H1 (cell line): ENCODE measurements around the gene DIRAS2. TPM values are rescaled to one million over a fixed set of nuclear protein-coding genes. Genes with fewer than 3 reads are reported as not detected.

Experiments used
- EP300 ChIP-seq, 2 experiments: IDR thresholded peaks; 1 replicate in 1 of 2; 2 replicates in 1 of 2; pipeline ENCODE4 v1.6.1; 2011 to 2012; ENCODE audit warnings: low read depth in 2 of 2, low read length in 2 of 2, mild to moderate bottlenecking in 2 of 2, borderline replicate concordance in 1 of 2, inconsistent platforms in 1 of 2, moderate library complexity in 1 of 2
- POLR2A ChIP-seq, 2 experiments: IDR thresholded peaks; 1 replicate in 1 of 2; 2 replicates in 1 of 2; pipeline ENCODE4 v1.6.1; 2011; ENCODE audit warnings: low read depth in 2 of 2, low read length in 2 of 2, mild to moderate bottlenecking in 2 of 2; ENCODE audit errors: control extremely low read depth in 1 of 2
- polyA plus RNA-seq, 7 experiments: library from polyadenylated mRNA; depleted of rRNA in 3 of 7; stranded (reverse) in 5 of 7; unstranded in 2 of 7; fragments of >200 nt in 5 of 7; fragments of 200-250 nt in 2 of 7; gene quantifications; 1 replicate in 5 of 7; 2 replicates in 1 of 7; 4 replicates in 1 of 7; pipeline versions ENCODE4 v1.2.1 to v1.2.3, GENCODE V29; 2011 to 2013; ENCODE audit warnings: missing spikeins in 2 of 7, mixed read lengths in 2 of 7
- total RNA-seq: library from RNA; stranded (reverse); fragmentation: NEBNext Ultra II Directional; extraction: Animal tissue kit (Norgen Biotek cat#: 25700); gene quantifications from 2 replicates; pipeline ENCODE4 v1.2.1, GENCODE V29; 2021

Gene DIRAS2
- total and polyA plus RNA-seq, 2 of the 8 experiments (the other 6 are each of a cell fraction or from before 2014, with no cell fraction given): 0.06 to 0.15 TPM

- TF ChIP-seq EP300 (IDR thresholded peaks at IDR 0.05; ENCODE audit: borderline replicate concordance in 1 of 2, low read depth in 2 of 2, low read length in 2 of 2) (no peak), POLR2A (IDR thresholded peaks at IDR 0.05; ENCODE audit: control extremely low read depth in 1 of 2, low read depth in 2 of 2, low read length in 2 of 2) (no peak)
Measured at GRCh38 chr9:90684106-90684505, 41.5 kb upstream of the DIRAS2 start (continued).
